Measurements from ENCODE around the gene SERINC5.
A peak's percentile ranks its signal among the peaks of the same experiment; 100 is the strongest.

SERINC5 gene

GRCh38 chr5:80246001-80246758, 9.7 kb downstream of the SERINC5 start:
- TF ChIP-seq CTCF (conservative IDR thresholded peaks at IDR 0.05; ENCODE audit: low read depth, low read length) = no peak
- no peak overlapping the region for H3K4me3 ChIP-seq (ENCODE audit: low read depth, low read length)
- peak; percentile 70 for DNase-seq (ENCODE audit: low read depth)

GRCh38 chr5:80243567-80243966, 12.3 kb downstream of the SERINC5 start:
- DNase-seq (ENCODE audit: low read depth) = no peak
- no peak for TF ChIP-seq CTCF (conservative IDR thresholded peaks at IDR 0.05; ENCODE audit: low read depth, low read length)
- no peak overlapping the region for H3K4me3 ChIP-seq (ENCODE audit: low read depth, low read length)

GRCh38 chr5:80242849-80243248, 13.0 kb downstream of the SERINC5 start:
- no peak for DNase-seq (ENCODE audit: low read depth)
- TF ChIP-seq CTCF (conservative IDR thresholded peaks at IDR 0.05; ENCODE audit: low read depth, low read length) = no peak

GRCh38 chr5:80240368-80240986, 15.4 kb downstream of the SERINC5 start:
- DNase-seq (ENCODE audit: low read depth) = no peak
- no peak overlapping the region for H3K4me3 ChIP-seq (ENCODE audit: low read depth, low read length)
- TF ChIP-seq CTCF (conservative IDR thresholded peaks at IDR 0.05; ENCODE audit: low read depth, low read length) = no peak

More at GRCh38 chr5:80242849-80243248, 13.0 kb downstream of the SERINC5 start:
- no peak overlapping the region for H3K4me3 ChIP-seq (ENCODE audit: low read depth, low read length)

- DNase-seq (ENCODE audit: low read depth) = peak; percentile 22
- TF ChIP-seq CTCF (conservative IDR thresholded peaks at IDR 0.05; ENCODE audit: low read depth, low read length) = no peak
- no peak overlapping the region for H3K4me3 ChIP-seq (ENCODE audit: low read depth, low read length)
Measured at GRCh38 chr5:80239680-80240367, 16.0 kb downstream of the SERINC5 start.

GRCh38 chr5:80238778-80239679, 16.8 kb downstream of the SERINC5 start:
- TF ChIP-seq CTCF (conservative IDR thresholded peaks at IDR 0.05; ENCODE audit: low read depth, low read length) = no peak
- H3K4me3 ChIP-seq (ENCODE audit: low read depth, low read length) = no peak overlapping the region
- peak; percentile 68 for DNase-seq (ENCODE audit: low read depth)
